Loucy (cell line): ENCODE data around the gene RPP40.

Source experiments
- H2AFZ ChIP-seq: fragments of 200-600 bp; sonication (generic); 2 replicates; pipeline ENCODE4 v1.6.0; 2016; ENCODE audit warnings: antibody characterized with exemption, mild to moderate bottlenecking, low read length, moderate library complexity
- H3F3A ChIP-seq: fragments of 200-600 bp; 2 replicates; pipeline ENCODE4 v1.6.0; 2016; ENCODE audit warnings: antibody characterized with exemption, low read depth, mild to moderate bottlenecking
- H3K27me3 ChIP-seq: fragments of 200-600 bp; sonication (generic); 2 replicates; pipeline ENCODE4 v1.6.1; 2014; ENCODE audit warnings: low read length, mild to moderate bottlenecking; ENCODE audit not compliant: insufficient read depth, poor library complexity, severe bottlenecking
- H3K36me3 ChIP-seq: fragments of 200-600 bp; sonication (generic); 2 replicates; pipeline ENCODE4 v1.6.1; 2016; ENCODE audit warnings: low read length; ENCODE audit not compliant: insufficient read depth
- H3K4me1 ChIP-seq: fragments of 200-600 bp; sonication (generic); 2 replicates; pipeline ENCODE4 v1.5.1; 2014; ENCODE audit warnings: low read length, mild to moderate bottlenecking; ENCODE audit not compliant: insufficient read depth, poor library complexity, severe bottlenecking
- H3K4me2 ChIP-seq: fragments of 200-600 bp; sonication (generic); 2 replicates; pipeline ENCODE4 v1.6.0; 2014; ENCODE audit warnings: antibody characterized with exemption, low read length, low read depth, mild to moderate bottlenecking; ENCODE audit not compliant: poor library complexity, severe bottlenecking
- H3K4me3 ChIP-seq: fragments of 200-600 bp; sonication (generic); 2 replicates; pipeline ENCODE4 v1.5.1; 2014; ENCODE audit warnings: low read length, mild to moderate bottlenecking, mixed read lengths; ENCODE audit not compliant: poor library complexity, severe bottlenecking
- H3K79me2 ChIP-seq: fragments of 200-600 bp; sonication (generic); 2 replicates; pipeline ENCODE4 v1.6.1; 2014; ENCODE audit warnings: low read length; ENCODE audit not compliant: insufficient read depth
- H3K9ac ChIP-seq: fragments of 200-600 bp; sonication (generic); 2 replicates; pipeline ENCODE4 v1.6.0; 2014; ENCODE audit warnings: mild to moderate bottlenecking, low read depth, low read length, moderate library complexity; ENCODE audit not compliant: poor library complexity, severe bottlenecking
- H3K9me2 ChIP-seq: fragments of 200-600 bp; sonication (generic); replicated peaks from 2 replicates; pipeline ENCODE4 v1.6.1; 2016; ENCODE audit warnings: low read depth, low read length, mixed read lengths
- H3K9me3 ChIP-seq: fragments of 200-600 bp; sonication (generic); 2 replicates; pipeline ENCODE4 v1.6.1; 2014; ENCODE audit warnings: mild to moderate bottlenecking, antibody characterized with exemption, low read length, low read depth; ENCODE audit not compliant: insufficient read depth
- H4K20me1 ChIP-seq: fragments of 200-600 bp; sonication (generic); 2 replicates; pipeline ENCODE4 v1.6.0; 2014; ENCODE audit warnings: antibody characterized with exemption, low read length, mild to moderate bottlenecking; ENCODE audit not compliant: insufficient read depth, poor library complexity, severe bottlenecking
- CTCF ChIP-seq: fragments of 200-600 bp; sonication (generic); conservative IDR thresholded peaks from 2 replicates; pipeline ENCODE4 v1.5.1; 2014; ENCODE audit warnings: mild to moderate bottlenecking, antibody characterized with exemption, low read length
- EZH2phosphoT487 ChIP-seq: fragments of 200-600 bp; IDR thresholded peaks from 2 replicates; pipeline ENCODE4 v1.6.1; 2018; ENCODE audit warnings: antibody characterized with exemption, mild to moderate bottlenecking, moderate library complexity, borderline replicate concordance

RPP40 gene

GRCh38 chr6:4957521-4958231 is 46.2 kb downstream of the RPP40 start:
- H3K27me3 ChIP-seq = no peaks in the 10 kb centered on the region
- TF ChIP-seq CTCF (peak; percentile 19), EZH2phosphoT487 (no peak)

GRCh38 chr6:4956625-4957024 is 47.2 kb downstream of the RPP40 start:
- Histone ChIP-seq H3K9ac (no peak overlapping the region), H3K4me3 (no peak overlapping the region), H3F3A (no peaks in the 10 kb centered on the region), H3K4me2 (no peak overlapping the region), H2AFZ (no peak overlapping the region), H4K20me1 (no peaks in the 10 kb centered on the region), H3K79me2 (no peaks in the 10 kb centered on the region), H3K27me3 (no peaks in the 10 kb centered on the region), H3K9me3 (no peaks in the 10 kb centered on the region), H3K9me2 (no peaks in the 10 kb centered on the region), H3K4me1 (no peaks in the 10 kb centered on the region), H3K36me3 (peaks cover 32% of the 10 kb centered on the region; the same call in 1 of the 2 replicates)
- no peak for TF ChIP-seq EZH2phosphoT487
- TF ChIP-seq CTCF = no peak

More at GRCh38 chr6:4957521-4958231, 46.2 kb downstream of the RPP40 start:
- Histone ChIP-seq H2AFZ (no peak overlapping the region), H3K36me3 (peaks cover 25% of the 10 kb centered on the region; the same call in 1 of the 2 replicates), H3K9me2 (no peaks in the 10 kb centered on the region), H3K4me1 (no peaks in the 10 kb centered on the region), H3K9ac (no peak overlapping the region), H3K9me3 (no peaks in the 10 kb centered on the region), H3K79me2 (no peaks in the 10 kb centered on the region), H3F3A (no peaks in the 10 kb centered on the region), H3K4me2 (no peak overlapping the region), H3K4me3 (no peak overlapping the region), H4K20me1 (no peaks in the 10 kb centered on the region)

GRCh38 chr6:4953440-4953839 is 50.4 kb downstream of the RPP40 start:
- H4K20me1 ChIP-seq = no peaks in the 10 kb centered on the region
- no peaks in the 10 kb centered on the region for H3K4me1 ChIP-seq
- no peaks in the 10 kb centered on the region for H3K79me2 ChIP-seq
- no peak overlapping the region for H2AFZ ChIP-seq
- H3K4me3 ChIP-seq = no peak overlapping the region
- H3K4me2 ChIP-seq = no peak overlapping the region
- H3K9me2 ChIP-seq = no peaks in the 10 kb centered on the region
- no peaks in the 10 kb centered on the region for H3K9me3 ChIP-seq
- H3K27me3 ChIP-seq = no peaks in the 10 kb centered on the region
- H3F3A ChIP-seq = no peaks in the 10 kb centered on the region
- H3K36me3 ChIP-seq = peaks cover 49% of the 10 kb centered on the region; the same call in 1 of the 2 replicates
- TF ChIP-seq EZH2phosphoT487 = no peak
- TF ChIP-seq CTCF = no peak
- no peak overlapping the region for H3K9ac ChIP-seq
